Measurements from ENCODE around the gene SET.
"Not testable (repeated sequence)": the region's sequence is repeated elsewhere in the genome, so short reads cannot be mapped to it uniquely, and the experiment has no call there.

Gene SET

GRCh38 chr9:128687453-128687852 is 1.6 kb upstream of the SET start:
- no peak for DNase-seq (ENCODE audit: low spot score)

- peak; percentile 48 for DNase-seq (ENCODE audit: low spot score)
Measured at GRCh38 chr9:128689293-128689774, 312 bp downstream of the SET start.

- DNase-seq (ENCODE audit: low spot score), result peak; percentile 76
Measured at GRCh38 chr9:128689820-128690683, 1.0 kb downstream of the SET start.

- no peak for DNase-seq (ENCODE audit: low spot score)
Measured at GRCh38 chr9:128690684-128691034, 1.6 kb downstream of the SET start.

DNA sequence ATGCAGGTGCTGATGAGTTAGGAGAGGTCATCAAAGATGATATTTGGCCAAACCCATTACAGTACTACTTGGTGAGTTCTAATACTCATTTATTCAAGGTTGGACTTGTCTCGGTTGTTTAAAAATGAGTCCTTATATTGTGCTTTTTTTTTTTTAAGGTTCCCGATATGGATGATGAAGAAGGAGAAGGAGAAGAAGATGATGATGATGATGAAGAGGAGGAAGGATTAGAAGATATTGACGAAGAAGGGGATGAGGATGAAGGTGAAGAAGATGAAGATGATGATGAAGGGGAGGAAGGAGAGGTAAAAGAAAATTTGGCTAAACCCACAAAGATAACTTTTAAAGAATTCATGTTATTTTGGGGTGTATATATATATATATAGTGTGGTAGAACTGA is 4.7 kb downstream of the SET start:
- not testable (repeated sequence) for DNase-seq (ENCODE audit: low spot score)

DNA sequence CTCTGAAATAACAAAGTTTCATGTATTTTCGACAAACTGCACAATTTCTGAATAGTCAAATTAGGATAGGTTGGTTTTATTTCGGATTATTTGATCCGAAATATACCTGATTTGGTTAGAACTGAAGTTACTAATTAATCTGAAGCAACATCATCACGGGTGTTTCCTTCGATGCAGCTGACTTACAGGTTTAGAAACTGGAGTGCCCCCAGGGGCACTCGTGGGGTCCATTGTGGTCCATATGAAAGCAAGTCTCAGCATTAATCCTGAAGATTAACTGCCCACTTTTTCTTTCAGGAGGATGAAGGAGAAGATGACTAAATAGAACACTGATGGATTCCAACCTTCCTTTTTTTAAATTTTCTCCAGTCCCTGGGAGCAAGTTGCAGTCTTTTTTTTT is 5.3 kb downstream of the SET start:
- no peak for DNase-seq (ENCODE audit: low spot score)

GRCh38 chr9:128696923-128697707 is 8.1 kb downstream of the SET start:
- DNase-seq (ENCODE audit: low spot score), result no peak

- DNase-seq (ENCODE audit: low spot score), result not testable (repeated sequence)
Measured at GRCh38 chr9:128699096-128699795, 10.2 kb downstream of the SET start.

DNA sequence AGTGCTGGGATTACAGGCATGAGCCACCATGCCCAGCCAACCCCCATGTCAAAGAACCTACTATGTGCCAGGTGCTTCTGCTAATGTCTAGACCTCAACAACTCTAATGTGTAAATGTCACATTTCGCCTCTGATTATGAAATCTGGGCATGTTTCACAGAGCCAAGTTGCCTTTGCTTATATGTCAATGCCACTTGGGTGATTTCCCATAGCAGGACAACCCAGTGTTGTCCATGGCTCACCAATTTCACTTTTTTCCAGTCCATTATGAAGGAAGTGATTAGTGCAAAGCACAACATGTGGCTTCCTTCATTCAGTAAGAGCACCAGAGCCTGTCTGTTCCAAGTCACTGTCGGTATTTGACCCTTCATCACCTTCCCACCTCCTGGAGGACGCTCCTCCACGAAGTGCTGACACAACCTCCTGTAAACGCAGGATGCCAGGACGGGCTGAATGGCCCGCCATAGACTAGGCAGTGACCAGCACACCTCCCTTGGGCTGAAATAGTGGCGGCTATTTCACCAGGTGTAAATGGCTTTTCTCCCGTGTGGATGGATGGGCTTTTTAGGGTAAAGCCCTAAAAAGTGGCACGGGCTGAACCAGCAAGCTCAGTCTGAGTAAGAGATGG is 12.3 kb downstream of the SET start:
- no peak for DNase-seq (ENCODE audit: low spot score)

GRCh38 chr9:128702445-128702948 is 13.5 kb downstream of the SET start, which contains the start of gene PKN3:
PKN3 (plus strand) TSS chr9:128702503; CDS start chr9:128702916, 413 bp downstream.
- peak; percentile 98 for DNase-seq (ENCODE audit: low spot score)

DNA sequence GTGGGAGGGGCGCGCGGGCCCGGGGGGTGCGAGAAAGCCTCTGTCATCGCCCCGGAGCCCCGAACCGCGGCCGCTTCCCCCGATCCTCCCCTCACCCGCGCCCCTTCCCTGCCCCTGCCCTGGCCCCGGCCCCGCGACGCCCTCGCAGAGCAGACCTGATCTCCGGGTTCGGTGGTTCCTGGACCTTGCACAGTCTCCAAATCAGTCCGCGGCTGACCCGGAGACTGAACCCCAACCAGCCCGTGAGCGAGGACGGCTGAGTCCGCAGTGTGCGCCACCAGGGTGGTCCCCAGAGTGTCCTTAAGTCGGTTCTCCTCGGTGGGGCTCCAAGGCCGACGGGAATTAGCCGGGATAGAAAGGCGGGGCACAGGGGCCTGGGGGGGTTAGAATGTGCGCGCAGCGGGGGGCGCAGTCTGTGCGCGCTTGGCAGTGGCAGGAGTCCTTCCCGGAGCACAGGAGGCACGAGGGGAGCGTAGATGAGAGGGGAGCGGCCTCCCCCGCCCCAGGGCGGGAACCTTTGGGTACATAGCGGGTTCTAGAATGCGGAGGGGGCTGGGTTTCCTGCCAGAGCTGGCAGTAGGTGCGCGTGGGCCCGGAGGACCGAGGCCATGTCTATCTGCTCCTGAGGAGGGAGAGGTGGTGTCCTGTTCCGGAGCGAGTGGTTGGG is 14.1 kb downstream of the SET start:
- DNase-seq (ENCODE audit: low spot score), result peak; percentile 84

- DNase-seq (ENCODE audit: low spot score), result peak; percentile 51
Measured at GRCh38 chr9:128703616-128704355, 14.8 kb downstream of the SET start.

- no peak for DNase-seq (ENCODE audit: low spot score)
Measured at GRCh38 chr9:128704356-128704670, 15.3 kb downstream of the SET start.

GRCh38 chr9:128705051-128705965 is 16.3 kb downstream of the SET start:
- DNase-seq (ENCODE audit: low spot score), result no peak

GRCh38 chr9:128706045-128706444 is 17.0 kb downstream of the SET start:
- no peak for DNase-seq (ENCODE audit: low spot score)

- no peak for DNase-seq (ENCODE audit: low spot score)
Measured at GRCh38 chr9:128706671-128707381, 17.8 kb downstream of the SET start.

DNA sequence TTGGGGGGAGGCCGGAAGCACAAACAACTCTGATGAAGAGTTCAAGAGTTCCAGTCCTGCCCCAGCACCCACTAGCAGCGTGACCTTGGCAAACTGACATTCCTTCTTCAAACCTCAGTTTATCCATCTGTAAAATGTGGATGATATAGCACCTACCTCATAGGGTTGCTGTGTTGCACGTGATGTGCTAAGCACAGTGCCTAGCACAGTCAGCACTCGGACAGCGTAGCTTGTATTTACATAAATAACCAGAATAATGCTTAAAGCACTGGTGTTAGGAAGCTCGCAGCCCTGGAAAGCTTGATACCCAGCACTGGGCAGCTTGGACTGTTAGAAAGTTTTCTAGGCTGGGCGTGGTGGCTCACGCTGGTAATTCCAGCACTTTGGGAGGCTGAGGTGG is 18.4 kb downstream of the SET start:
- DNase-seq (ENCODE audit: low spot score), result no peak

- DNase-seq (ENCODE audit: low spot score), result no peak
Measured at GRCh38 chr9:128712451-128713410, 23.7 kb downstream of the SET start.
